Esophagus squamous epithelium (tissue), 5 donors: ENCODE data around the gene C12orf43. TPM values are rescaled to one million over a fixed set of nuclear protein-coding genes. Genes with fewer than 3 reads are reported as not detected.

Experiments
- DNase-seq: peaks from one replicate; lab custom pipeline; 2025; lab: John Stamatoyannopoulos, UW
- H3K27ac ChIP-seq, 4 donors: fragments of 200-600 bp; sonication (generic); one replicate each; pipeline ENCODE4 v1.5.1; 2016 to 2019; ENCODE audit warnings: mild to moderate bottlenecking in 1 of 4
- H3K27me3 ChIP-seq, 4 donors: fragments of 200-600 bp; sonication (generic); 1 replicate in 3 of 4; 2 replicates in 1 of 4; pipeline versions ENCODE4 v1.5.1 to v1.6.0; 2017 to 2021; ENCODE audit warnings: antibody characterized with exemption in 1 of 4
- H3K36me3 ChIP-seq, 3 donors: fragments of 200-600 bp; sonication (generic); one replicate each; pipeline ENCODE4 v1.5.1; 2016 to 2019
- H3K4me1 ChIP-seq, 3 donors: fragments of 200-600 bp; sonication (generic); one replicate each; pipeline ENCODE4 v1.5.1; 2017 to 2019
- H3K4me3 ChIP-seq, 4 donors: fragments of 200-600 bp; sonication (generic); 1 replicate in 3 of 4; 2 replicates in 1 of 4; pipeline ENCODE4 v1.5.1; 2016 to 2019; ENCODE audit warnings: mild to moderate bottlenecking in 2 of 4, moderate library complexity in 1 of 4
- H3K9me3 ChIP-seq, 3 donors: fragments of 200-600 bp; sonication (generic); one replicate each; pipeline ENCODE4 v1.5.1; 2016 to 2019
- POLR2A ChIP-seq, 4 donors: fragments of 450-650 bp; IDR thresholded peaks; one replicate each; pipeline ENCODE4 v1.6.1; 2017; ENCODE audit warnings: antibody characterized with exemption in 4 of 4, mild to moderate bottlenecking in 4 of 4, moderate library complexity in 3 of 4
- WGBS, 2 donors: methylation state at CpG; one replicate each; pipeline ENCODE4 v1.1.5; 2018; 5-methylcytosine and 5-hydroxymethylcytosine counted together
- intact Hi-C: fragments of 100-400 bp; cut with DNase I; formaldehyde crosslinking; loops from one replicate; pipeline ENCODE4 v1.15.0; 2022
- total RNA-seq, 4 donors: library from RNA; depleted of rRNA; stranded (reverse); fragments of >200 nt; gene quantifications; one replicate each; pipeline ENCODE4 v1.1.0, GENCODE V29; 2016
- TF ChIP-seq, protein P1 (sequence below), 6 experiments: fragments of 450-650 bp in 4 of 6; fragments of 200-600 bp in 2 of 6; sonication (generic) in 2 of 6; IDR thresholded peaks; one replicate each; pipeline ENCODE4 v1.5.1; 2016 to 2019; ENCODE audit warnings: antibody characterized with exemption in 6 of 6, mild to moderate bottlenecking in 4 of 6, moderate library complexity in 4 of 6
- donor health status: DM: yes; HTN: yes; CAD: no.

The C12orf43 gene
- total RNA-seq, 4 donors from 2014 or later, result 7.8 to 15.6 (median 8.6) TPM

GRCh38 chr12:121010860-121011259, 5.4 kb downstream of the C12orf43 start:
- Histone ChIP-seq H3K9me3 (no peaks in the 10 kb centered on the region), H3K27ac (no peak overlapping the region), H3K4me1 (peaks cover 12 to 33% (median 16%) of the 10 kb centered on the region in 3 donors), H3K4me3 (no peak overlapping the region), H3K27me3 (no peaks in the 10 kb centered on the region), H3K36me3 (peaks cover 0 to 74% (median 15%) of the 10 kb centered on the region in 3 donors)
- 88 to 94% methylated on average over 7 to 8 of the region's 8 CpGs for WGBS, 2 donors
- TF ChIP-seq, protein P1, sequence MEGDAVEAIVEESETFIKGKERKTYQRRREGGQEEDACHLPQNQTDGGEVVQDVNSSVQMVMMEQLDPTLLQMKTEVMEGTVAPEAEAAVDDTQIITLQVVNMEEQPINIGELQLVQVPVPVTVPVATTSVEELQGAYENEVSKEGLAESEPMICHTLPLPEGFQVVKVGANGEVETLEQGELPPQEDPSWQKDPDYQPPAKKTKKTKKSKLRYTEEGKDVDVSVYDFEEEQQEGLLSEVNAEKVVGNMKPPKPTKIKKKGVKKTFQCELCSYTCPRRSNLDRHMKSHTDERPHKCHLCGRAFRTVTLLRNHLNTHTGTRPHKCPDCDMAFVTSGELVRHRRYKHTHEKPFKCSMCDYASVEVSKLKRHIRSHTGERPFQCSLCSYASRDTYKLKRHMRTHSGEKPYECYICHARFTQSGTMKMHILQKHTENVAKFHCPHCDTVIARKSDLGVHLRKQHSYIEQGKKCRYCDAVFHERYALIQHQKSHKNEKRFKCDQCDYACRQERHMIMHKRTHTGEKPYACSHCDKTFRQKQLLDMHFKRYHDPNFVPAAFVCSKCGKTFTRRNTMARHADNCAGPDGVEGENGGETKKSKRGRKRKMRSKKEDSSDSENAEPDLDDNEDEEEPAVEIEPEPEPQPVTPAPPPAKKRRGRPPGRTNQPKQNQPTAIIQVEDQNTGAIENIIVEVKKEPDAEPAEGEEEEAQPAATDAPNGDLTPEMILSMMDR (IDR thresholded peaks at IDR 0.05), result no peak
- TF ChIP-seq POLR2A (IDR thresholded peaks at IDR 0.05), result no peak
- DNase-seq, result no peak
- intact Hi-C loops, result no loop called here

GRCh38 chr12:121009741-121010140, 6.5 kb downstream of the C12orf43 start:
- WGBS, 2 donors, result 42 to 60% methylated on average over 6 to 10 of the region's 10 CpGs
- TF ChIP-seq POLR2A (IDR thresholded peaks at IDR 0.05), result no peak
- TF ChIP-seq, protein P1 (IDR thresholded peaks at IDR 0.05), result peak in 5 of 6 experiments; percentile 27 to 77 (median 66)
- Histone ChIP-seq H3K4me3 (no peak overlapping the region), H3K27me3 (no peaks in the 10 kb centered on the region), H3K9me3 (no peaks in the 10 kb centered on the region), H3K4me1 (peaks cover 5 to 22% (median 7%) of the 10 kb centered on the region in 3 donors), H3K27ac (no peak overlapping the region), H3K36me3 (peaks cover 0 to 84% (median 22%) of the 10 kb centered on the region in 3 donors)
- intact Hi-C loops, result loop anchor here (10.0 kb wide), 1 partner anchor 85 kb away; no protein-coding TSS in a partner anchor
- no peak for DNase-seq

GRCh38 chr12:121008347-121009098, 7.8 kb downstream of the C12orf43 start:
- WGBS, 2 donors, result 88 to 91% methylated on average over 8 of the region's 8 CpGs
- TF ChIP-seq, protein P1 (IDR thresholded peaks at IDR 0.05), result no peak
- TF ChIP-seq POLR2A (IDR thresholded peaks at IDR 0.05), result no peak
- Histone ChIP-seq H3K4me3 (no peak overlapping the region), H3K4me1 (peaks cover 5 to 21% (median 7%) of the 10 kb centered on the region in 3 donors), H3K27me3 (no peaks in the 10 kb centered on the region), H3K9me3 (no peaks in the 10 kb centered on the region), H3K27ac (peak overlapping the region in 1 of 4 donors; percentile 55), H3K36me3 (peaks cover 0 to 93% (median 35%) of the 10 kb centered on the region in 3 donors)
- DNase-seq, result no peak
- intact Hi-C loops, result loop anchor here (10.0 kb wide), 1 partner anchor 86 kb away; no protein-coding TSS in a partner anchor

GRCh38 chr12:121005346-121005815, 10.9 kb downstream of the C12orf43 start:
- no peak for DNase-seq
- Histone ChIP-seq H3K4me3 (no peak overlapping the region), H3K9me3 (no peaks in the 10 kb centered on the region), H3K27me3 (no peaks in the 10 kb centered on the region), H3K27ac (no peak overlapping the region), H3K4me1 (peaks cover 5 to 21% (median 7%) of the 10 kb centered on the region in 3 donors), H3K36me3 (peaks cover 0 to 92% (median 32%) of the 10 kb centered on the region in 3 donors)
- TF ChIP-seq, protein P1 (IDR thresholded peaks at IDR 0.05), result peak in 5 of 6 experiments; percentile 35 to 70 (median 46)
- no peak for TF ChIP-seq POLR2A (IDR thresholded peaks at IDR 0.05)
- 72 to 75% methylated on average over 6 to 7 of the region's 9 CpGs for WGBS, 2 donors
- intact Hi-C loops, result loop anchor here (10.0 kb wide), 1 partner anchor 89 kb away; no protein-coding TSS in a partner anchor
